GM12864 (cell line): ENCODE results near the gene ABCB1.
A peak's percentile ranks its signal among the peaks of the same experiment; 100 is the strongest.

Experiments used
- DNase-seq: peaks from one replicate; pipeline ENCODE4 v3.0.0-alpha.2; 2011; ENCODE audit warnings: low read depth
- H3K4me3 ChIP-seq: 2 replicates; pipeline ENCODE4 v1.5.1; 2011; ENCODE audit warnings: mild to moderate bottlenecking, low read depth, low read length, control low read depth
- TF ChIP-seq, protein P1 (sequence below): IDR thresholded peaks from 2 replicates; pipeline ENCODE4 v1.5.1; 2011; ENCODE audit warnings: low read depth, mild to moderate bottlenecking, moderate library complexity, low read length, control low read depth, inconsistent platforms; ENCODE audit errors: missing control alignments

ABCB1 gene

DNA sequence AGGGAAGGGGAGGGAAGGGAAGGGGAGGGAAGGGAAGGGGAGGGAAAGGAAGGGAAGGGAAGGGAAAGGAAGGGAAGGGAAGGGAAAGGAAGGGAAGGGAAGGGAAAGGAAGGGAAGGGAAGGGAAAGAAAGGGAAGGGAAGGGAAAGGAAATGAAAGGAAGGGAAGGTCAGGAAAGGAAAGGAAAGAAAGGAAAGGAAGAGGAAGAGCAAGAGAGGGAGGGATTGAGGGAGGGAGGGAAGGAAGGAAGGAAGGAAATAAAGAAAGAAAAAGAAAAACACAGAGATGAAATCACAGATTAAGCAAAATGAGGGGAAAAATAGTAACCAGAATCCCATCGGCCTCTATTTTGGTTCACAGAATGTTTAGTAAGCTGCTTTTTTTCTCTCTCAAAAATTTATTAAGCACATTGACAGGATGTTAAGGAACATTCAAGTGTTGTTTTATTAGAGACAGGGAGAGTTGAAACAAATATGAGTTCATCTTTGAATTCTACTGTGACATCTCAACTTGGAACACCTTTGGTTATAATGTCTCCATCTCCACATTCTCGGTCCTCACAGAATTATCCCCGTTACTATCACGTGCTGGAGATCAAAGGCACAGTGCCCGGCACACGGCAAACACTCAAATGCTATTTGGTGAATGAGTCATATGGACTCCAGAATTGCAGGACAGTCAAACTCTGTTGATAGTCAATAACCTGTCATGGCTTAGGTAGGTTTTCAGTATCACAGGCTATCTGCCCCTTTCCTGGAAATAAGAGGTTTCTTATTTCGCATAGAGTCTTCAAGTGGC, 52.4 kb downstream of the ABCB1 start:
- TF ChIP-seq, protein P1, sequence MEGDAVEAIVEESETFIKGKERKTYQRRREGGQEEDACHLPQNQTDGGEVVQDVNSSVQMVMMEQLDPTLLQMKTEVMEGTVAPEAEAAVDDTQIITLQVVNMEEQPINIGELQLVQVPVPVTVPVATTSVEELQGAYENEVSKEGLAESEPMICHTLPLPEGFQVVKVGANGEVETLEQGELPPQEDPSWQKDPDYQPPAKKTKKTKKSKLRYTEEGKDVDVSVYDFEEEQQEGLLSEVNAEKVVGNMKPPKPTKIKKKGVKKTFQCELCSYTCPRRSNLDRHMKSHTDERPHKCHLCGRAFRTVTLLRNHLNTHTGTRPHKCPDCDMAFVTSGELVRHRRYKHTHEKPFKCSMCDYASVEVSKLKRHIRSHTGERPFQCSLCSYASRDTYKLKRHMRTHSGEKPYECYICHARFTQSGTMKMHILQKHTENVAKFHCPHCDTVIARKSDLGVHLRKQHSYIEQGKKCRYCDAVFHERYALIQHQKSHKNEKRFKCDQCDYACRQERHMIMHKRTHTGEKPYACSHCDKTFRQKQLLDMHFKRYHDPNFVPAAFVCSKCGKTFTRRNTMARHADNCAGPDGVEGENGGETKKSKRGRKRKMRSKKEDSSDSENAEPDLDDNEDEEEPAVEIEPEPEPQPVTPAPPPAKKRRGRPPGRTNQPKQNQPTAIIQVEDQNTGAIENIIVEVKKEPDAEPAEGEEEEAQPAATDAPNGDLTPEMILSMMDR, result no peak
- no peak overlapping the region for H3K4me3 ChIP-seq
- DNase-seq, result no peak

DNA sequence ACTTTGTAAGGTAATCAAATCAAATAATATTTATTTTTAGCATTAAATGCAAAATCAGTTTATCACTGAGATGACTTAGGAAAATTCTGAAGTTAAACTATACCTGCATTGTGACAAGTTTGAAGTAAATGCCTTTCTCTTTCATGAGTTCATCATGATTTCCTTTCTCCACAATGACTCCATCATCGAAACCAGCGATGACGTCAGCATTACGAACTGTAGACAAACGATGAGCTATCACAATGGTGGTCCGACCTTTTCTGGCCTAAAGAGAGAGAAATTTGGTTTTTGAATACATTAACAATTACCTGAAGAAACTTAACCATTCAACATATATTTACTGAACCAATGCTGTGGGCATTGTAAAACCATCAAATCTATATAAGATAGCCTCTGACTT, 54.9 kb downstream of the ABCB1 start:
- TF ChIP-seq, protein P1, result no peak

DNA sequence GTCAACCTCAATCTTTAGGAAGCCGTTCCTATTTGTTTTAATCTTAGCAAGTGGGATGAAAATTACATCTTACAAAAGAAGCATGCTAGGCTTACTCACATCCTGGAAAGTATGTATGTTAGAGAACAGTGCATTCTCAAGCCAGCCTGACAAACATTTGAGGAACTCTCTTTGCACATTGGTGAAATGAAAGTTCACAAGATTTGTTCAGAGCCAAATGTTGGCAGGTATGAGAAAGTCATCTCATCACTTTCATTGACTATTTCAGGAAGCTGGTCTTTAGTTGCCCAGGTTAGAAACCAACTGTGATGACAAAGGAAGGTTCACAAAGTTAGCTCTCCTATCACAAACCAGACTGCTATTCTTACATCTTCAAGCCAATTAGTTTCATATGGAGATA, 57.1 kb downstream of the ABCB1 start:
- DNase-seq, result peak; percentile 4
- no peak overlapping the region for H3K4me3 ChIP-seq
- TF ChIP-seq, protein P1, result no peak

More for the DNA sequence above, 54.9 kb downstream of the ABCB1 start:
- no peak overlapping the region for H3K4me3 ChIP-seq
- DNase-seq, result no peak

DNA sequence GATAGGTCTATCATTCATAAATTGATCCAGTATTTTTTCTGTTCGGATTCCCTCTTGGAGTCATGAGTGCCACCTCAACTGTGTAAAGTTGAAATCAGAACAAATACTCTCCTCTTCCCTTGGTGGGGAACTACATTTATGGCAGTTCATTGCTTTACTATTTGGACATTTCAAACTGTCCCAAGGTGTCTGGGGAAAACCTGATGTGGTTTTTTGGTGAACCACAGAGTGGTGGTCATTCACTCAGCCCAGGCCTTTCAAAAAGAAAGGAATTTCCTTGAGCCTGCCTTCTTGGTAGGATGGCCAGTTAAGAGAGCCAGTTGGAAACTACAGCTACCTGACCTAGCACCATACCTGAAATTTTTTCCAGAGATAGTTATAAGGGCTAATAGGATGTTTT, 59.0 kb downstream of the ABCB1 start:
- TF ChIP-seq, protein P1, result no peak
- H3K4me3 ChIP-seq, result no peak overlapping the region
- DNase-seq, result no peak

DNA sequence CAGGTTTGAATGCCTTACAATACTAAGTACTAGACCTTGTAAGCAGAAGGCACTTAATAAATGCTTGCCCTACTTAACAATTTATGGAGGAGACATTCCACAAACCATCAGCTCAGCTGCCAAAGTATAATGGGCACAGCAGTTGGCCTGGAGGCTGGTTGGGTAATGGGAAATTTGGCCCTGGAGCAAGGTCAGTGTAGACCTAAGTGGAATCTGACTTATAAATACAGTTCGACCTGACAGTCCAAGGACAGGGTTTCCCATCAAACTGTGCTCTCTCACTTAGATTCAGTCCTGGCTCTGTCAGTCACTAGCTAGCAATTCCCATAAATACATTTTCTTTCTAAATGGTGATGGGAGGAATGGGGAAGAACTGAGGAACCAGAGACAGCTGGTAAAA, 62.6 kb downstream of the ABCB1 start:
- TF ChIP-seq, protein P1, result no peak
- no peak for DNase-seq
- no peak overlapping the region for H3K4me3 ChIP-seq

DNA sequence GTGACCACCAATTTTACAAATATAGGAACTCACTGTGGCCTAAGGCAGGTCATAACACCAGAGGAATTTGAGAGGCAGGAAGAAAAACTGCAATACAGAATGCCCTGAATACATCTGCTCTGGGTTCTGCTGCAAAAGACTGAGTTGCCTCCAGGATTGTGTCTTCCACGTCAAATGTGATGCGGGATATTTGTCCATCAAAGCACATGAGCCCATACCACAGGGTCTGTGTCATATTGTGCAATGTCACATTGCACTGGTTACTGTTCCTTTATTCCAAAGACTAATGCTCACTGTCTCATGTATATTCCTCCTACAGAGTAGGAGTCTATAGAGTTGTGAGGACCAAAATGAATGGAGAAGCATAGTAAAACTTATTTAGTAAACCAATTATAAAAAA, 66.6 kb downstream of the ABCB1 start:
- TF ChIP-seq, protein P1, result no peak
- no peak for DNase-seq
- no peak overlapping the region for H3K4me3 ChIP-seq

DNA sequence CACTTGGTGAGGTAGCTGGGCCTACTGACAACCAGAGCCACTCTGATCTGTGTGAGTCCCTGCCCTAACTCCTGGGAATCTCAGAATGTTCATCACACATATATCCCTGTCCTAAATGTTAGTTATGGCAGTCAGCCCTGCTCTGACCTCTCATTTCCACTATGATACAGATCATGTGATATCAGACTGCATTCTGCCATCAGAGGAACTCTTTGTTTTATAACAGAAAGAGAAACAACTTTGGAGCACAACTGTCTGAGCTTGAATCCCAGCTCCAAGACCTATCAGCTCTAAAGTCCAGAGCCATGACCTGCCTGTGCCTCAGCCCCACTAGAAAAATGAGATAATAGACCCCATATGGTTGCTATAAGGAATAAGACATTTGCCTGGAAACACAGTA, 70.6 kb downstream of the ABCB1 start:
- TF ChIP-seq, protein P1, result no peak
- no peak overlapping the region for H3K4me3 ChIP-seq
- DNase-seq, result no peak
